A549 (cell line): Measurements from ENCODE around the gene RAB23. TPM values are rescaled to one million over a fixed set of nuclear protein-coding genes. Genes with fewer than 3 reads are reported as not detected.

Experiments
- ATAC-seq, 2 experiments: fragments of 200-7000 bp in 1 of 2; fragments of >200 bp in 1 of 2; cut with Nextera tagmentation in 1 of 2; cut with Tn5 transposase in 1 of 2; 3 replicates each; pipeline versions ENCODE4 v1.8.0 to v1.9.1; 2018 to 2020; ENCODE audit warnings: mild to moderate bottlenecking in 1 of 2, moderate library complexity in 1 of 2
- CTCF ChIA-PET: fragments of 300-600 bp; sonication (Branson Sonifier 250); formaldehyde crosslinking; extraction: SDS; loops from one replicate; lab custom pipeline; 2021; ENCODE audit warnings: antibody characterized with exemption, inconsistent platforms; lab: Yijun Ruan, JAX
- POLR2A ChIA-PET: fragments of 350-600 bp; formaldehyde crosslinking; extraction: SDS; loops from one replicate; lab custom pipeline; 2021; ENCODE audit warnings: antibody characterized with exemption, inconsistent platforms; lab: Yijun Ruan, JAX
- DNase-seq, 2 experiments: peaks; one replicate each; pipeline versions ENCODE4 v3.0.0 to v3.0.0-alpha.2; 2011 to 2016; ENCODE audit warnings: low read depth in 1 of 2, low spot score in 1 of 2
- FAIRE-seq: peaks from 2 replicates; lab custom pipeline; 2011; peaks lifted over from hg19 to GRCh38; lab: Jason Lieb, UNC
- H3K27ac ChIP-seq, 2 experiments: fragments of >200 bp; sonication (Bioruptor Twin); formaldehyde crosslinking; 3 replicates each; pipeline ENCODE4 v1.5.1; 2016 to 2017
- H3K4me1 ChIP-seq: fragments of >200 bp; sonication (Bioruptor Twin); formaldehyde crosslinking; 3 replicates; pipeline ENCODE4 v1.6.1; 2016
- H3K4me2 ChIP-seq: fragments of >200 bp; sonication (Bioruptor Twin); formaldehyde crosslinking; 3 replicates; pipeline ENCODE4 v1.6.1; 2016
- H3K4me3 ChIP-seq: fragments of >200 bp; sonication (Bioruptor Twin); formaldehyde crosslinking; 3 replicates; pipeline ENCODE4 v1.5.1; 2016
- H3K9me3 ChIP-seq: fragments of >200 bp; sonication (Bioruptor Twin); formaldehyde crosslinking; 3 replicates; pipeline ENCODE4 v1.6.1; 2016
- CEBPB ChIP-seq, 2 experiments: fragments of >200 bp in 1 of 2; sonication (Bioruptor Twin) in 1 of 2; formaldehyde crosslinking in 1 of 2; IDR thresholded peaks; 2 replicates each; pipeline ENCODE4 v1.6.1; 2012 to 2016
- FOSL2 ChIP-seq, 2 experiments: fragments of 450-650 bp in 1 of 2; fragments of >200 bp in 1 of 2; sonication (Bioruptor Twin) in 1 of 2; formaldehyde crosslinking; IDR thresholded peaks; 2 replicates each; pipeline versions ENCODE4 v1.5.0 to v1.6.1; 2016 to 2020; ENCODE audit warnings: mild to moderate bottlenecking in 1 of 2, moderate library complexity in 1 of 2
- HES2 ChIP-seq: fragments of >200 bp; sonication (Bioruptor Twin); formaldehyde crosslinking; IDR thresholded peaks from 2 replicates; pipeline ENCODE4 v1.6.1; 2016
- HOXA7 ChIP-seq: fragments of 250-450 bp; sonication (Bioruptor Pico); IDR thresholded peaks from 2 replicates; pipeline ENCODE4 v1.5.0; 2020; ENCODE audit warnings: mild to moderate bottlenecking, moderate library complexity
- JUNB ChIP-seq: fragments of >200 bp; sonication (Bioruptor Twin); formaldehyde crosslinking; IDR thresholded peaks from 2 replicates; pipeline ENCODE4 v1.6.1; 2016
- KDM5A ChIP-seq: fragments of 200-600 bp; sonication (generic); IDR thresholded peaks from 2 replicates; pipeline ENCODE4 v1.6.1; 2016; ENCODE audit warnings: antibody characterized with exemption, mild to moderate bottlenecking
- MAFK ChIP-seq: fragments of 450-650 bp; IDR thresholded peaks from 2 replicates; pipeline ENCODE4 v1.6.1; 2014; ENCODE audit not compliant: partially characterized antibody
- NFE2L2 ChIP-seq: fragments of 150-350 bp; conservative IDR thresholded peaks from 2 replicates; pipeline ENCODE4 v1.6.1; 2014; ENCODE audit warnings: low read length
- POLR2A ChIP-seq: IDR thresholded peaks from 2 replicates; pipeline ENCODE4 v1.6.1; 2012; ENCODE audit warnings: mild to moderate bottlenecking, low read length
- RAD21 ChIP-seq, 2 experiments: fragments of >200 bp in 1 of 2; sonication (Bioruptor Twin) in 1 of 2; formaldehyde crosslinking in 1 of 2; IDR thresholded peaks in 1 of 2; conservative IDR thresholded peaks in 1 of 2; 2 replicates in 1 of 2; 3 replicates in 1 of 2; pipeline ENCODE4 v1.6.1; 2012 to 2018; ENCODE audit warnings: inconsistent platforms in 1 of 2
- SMC3 ChIP-seq: fragments of >200 bp; sonication (Bioruptor Twin); formaldehyde crosslinking; IDR thresholded peaks from 3 replicates; pipeline ENCODE4 v1.6.1; 2018; ENCODE audit warnings: inconsistent platforms
- TFCP2L1 ChIP-seq: fragments of 250-450 bp; sonication (Bioruptor Pico); IDR thresholded peaks from 2 replicates; pipeline ENCODE4 v1.5.0; 2021; ENCODE audit warnings: mild to moderate bottlenecking
- ZFP36 ChIP-seq: fragments of 450-650 bp; IDR thresholded peaks from 2 replicates; pipeline ENCODE4 v1.6.1; 2014; ENCODE audit warnings: borderline replicate concordance; ENCODE audit not compliant: partially characterized antibody
- WGBS: methylation state at CpG from one replicate; pipeline ENCODE4 v1.1.6; 2017; ENCODE audit errors: missing lambda C conversion rate; 5-methylcytosine and 5-hydroxymethylcytosine counted together
- polyA plus RNA-seq, 4 experiments: library from polyadenylated mRNA; depleted of rRNA in 3 of 4; stranded (reverse); fragments of >200 nt; fragmentation: RNase III in 1 of 4; extraction: RNeasy Plus Mini Kit Qiagen cat#74134 plus additional on column Dnase treatment in 1 of 4; gene quantifications; 2 replicates in 3 of 4; 3 replicates in 1 of 4; pipeline ENCODE4 v1.2.3, GENCODE V29; 2011 to 2017
- TF ChIP-seq, protein P1 (sequence below): IDR thresholded peaks from 2 replicates; pipeline ENCODE4 v1.6.1; 2012; ENCODE audit warnings: low read depth, borderline replicate concordance
- TF ChIP-seq, protein P2 (sequence below): IDR thresholded peaks from 2 replicates; pipeline ENCODE4 v1.6.1; 2012
- TF ChIP-seq, protein P3 (sequence below): fragments of 200-600 bp; sonication (generic); IDR thresholded peaks from 2 replicates; pipeline ENCODE4 v1.6.1; 2016; ENCODE audit warnings: antibody characterized with exemption, mild to moderate bottlenecking, moderate library complexity

The RAB23 gene
- polyA plus RNA-seq, 2 of the 4 experiments (the other 2 are of a cell fraction): 8.6 to 21.5 TPM

DNA sequence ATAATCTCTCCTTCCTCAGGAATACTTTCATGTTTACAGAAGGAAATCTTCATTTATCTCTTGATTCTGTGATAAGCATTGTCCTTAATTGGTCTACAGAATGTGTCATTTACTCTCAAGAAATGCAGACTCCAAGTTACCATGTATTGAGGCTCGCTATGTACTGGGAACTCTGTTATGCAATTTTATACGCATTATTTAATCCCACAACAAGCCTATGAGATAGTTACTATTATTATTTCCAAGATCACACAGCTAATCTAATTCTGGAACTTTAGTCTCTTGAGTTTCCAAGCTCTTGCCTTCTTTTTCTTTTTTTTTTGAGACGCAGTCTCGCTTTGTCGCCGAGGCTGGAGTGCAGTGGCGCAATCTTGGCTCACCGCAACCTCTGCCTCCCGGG is 30.0 kb upstream of the RAB23 start:
- H3K9me3 ChIP-seq: no peaks in the 10 kb centered on the region
- no peak overlapping the region for H3K27ac ChIP-seq
- POLR2A ChIA-PET: no interaction called here
- CTCF ChIA-PET: interaction anchor here (0.6 to 3.3 kb wide), 3 partner anchors 62 to 72 kb away, joined by 3 to 10 read pairs (median 4); partner anchors contain the start of gene PRIM2
- FAIRE-seq: no peak
- DNase-seq: no peak
- 96% methylated on average over 9 of the region's 9 CpGs for WGBS
- H3K4me3 ChIP-seq: no peak overlapping the region
- ATAC-seq: no peak
- no peak overlapping the region for H3K4me2 ChIP-seq
- TF ChIP-seq KDM5A: no peak
- TF ChIP-seq, all 56 proteins: peak for 0
- H3K4me1 ChIP-seq: peaks cover 11% of the 10 kb centered on the region; the same call in 1 of the 3 replicates

GRCh38 chr6:57250348-57250747 is 28.2 kb upstream of the RAB23 start:
- ChIA-PET CTCF (no interaction called here), POLR2A (no interaction called here)
- no peak for TF ChIP-seq FOSL2 (IDR thresholded peaks at IDR 0.05)
- no peak for TF ChIP-seq FOSL2 (CRISPR knock-in tag; IDR thresholded peaks at IDR 0.05)
- TF ChIP-seq ZFP36: no peak
- TF ChIP-seq MAFK: no peak
- TF ChIP-seq HOXA7 (CRISPR knock-in tag): no peak
- TF ChIP-seq, protein P1, sequence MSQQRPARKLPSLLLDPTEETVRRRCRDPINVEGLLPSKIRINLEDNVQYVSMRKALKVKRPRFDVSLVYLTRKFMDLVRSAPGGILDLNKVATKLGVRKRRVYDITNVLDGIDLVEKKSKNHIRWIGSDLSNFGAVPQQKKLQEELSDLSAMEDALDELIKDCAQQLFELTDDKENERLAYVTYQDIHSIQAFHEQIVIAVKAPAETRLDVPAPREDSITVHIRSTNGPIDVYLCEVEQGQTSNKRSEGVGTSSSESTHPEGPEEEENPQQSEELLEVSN: no peak
- no peak overlapping the region for H3K27ac ChIP-seq
- ATAC-seq: no peak
- no peak overlapping the region for H3K4me2 ChIP-seq
- DNase-seq: no peak
- no peak overlapping the region for H3K4me3 ChIP-seq
- no peaks in the 10 kb centered on the region for H3K9me3 ChIP-seq
- WGBS: 76% methylated on average over 4 of the region's 4 CpGs
- peaks cover 11% of the 10 kb centered on the region; the same call in 1 of the 3 replicates for H3K4me1 ChIP-seq
- no peak for FAIRE-seq

DNA sequence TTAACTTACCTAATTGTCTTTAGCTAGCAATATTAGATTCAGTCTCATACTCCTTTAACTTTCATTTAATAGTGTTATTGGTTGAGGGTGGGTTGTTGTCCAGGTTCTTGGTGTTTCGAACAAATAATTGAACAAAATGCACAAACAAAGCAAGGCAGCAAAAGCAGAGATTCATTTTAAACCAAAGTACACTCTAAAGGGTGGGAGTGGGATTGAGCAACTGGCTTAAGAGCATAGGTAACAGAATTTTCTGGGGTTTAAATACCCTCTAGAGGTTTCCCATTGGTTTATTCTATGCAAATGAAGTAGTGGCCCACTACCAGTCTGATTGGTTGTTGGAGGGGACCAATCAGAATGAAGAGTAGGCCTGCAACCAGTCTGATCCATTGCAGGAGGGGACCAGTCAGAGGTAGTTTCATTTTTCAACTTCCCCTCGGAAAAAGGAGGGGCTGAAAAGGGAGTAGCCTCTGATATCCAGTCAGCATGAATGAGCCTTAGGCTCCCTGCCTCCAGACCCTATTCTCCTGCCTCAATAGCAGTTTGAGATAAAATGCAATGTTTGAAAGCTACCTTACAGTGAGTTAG is 26.3 kb upstream of the RAB23 start:
- DNase-seq: peak in 1 of 2 experiments; percentile 17
- WGBS: 71% methylated on average over 2 of the region's 2 CpGs
- peaks cover 11% of the 10 kb centered on the region; the same call in 2 of the 3 replicates for H3K4me1 ChIP-seq
- no peak overlapping the region for H3K4me3 ChIP-seq
- H3K9me3 ChIP-seq: no peaks in the 10 kb centered on the region
- CTCF ChIA-PET: interaction anchor here (1.2 kb wide), 1 partner anchor 19 kb away, joined by 3 read pairs; no protein-coding TSS in a partner anchor
- TF ChIP-seq NFE2L2 (no peak), JUNB (no peak), CEBPB (IDR thresholded peaks at IDR 0.05) (no peak), TFCP2L1 (CRISPR knock-in tag) (no peak), POLR2A (no peak), HES2 (no peak), RAD21 (conservative IDR thresholded peaks at IDR 0.05 in 1 of 2, IDR thresholded peaks at IDR 0.05 in 1 of 2) (no peak), SMC3 (no peak)
- TF ChIP-seq, protein P2, sequence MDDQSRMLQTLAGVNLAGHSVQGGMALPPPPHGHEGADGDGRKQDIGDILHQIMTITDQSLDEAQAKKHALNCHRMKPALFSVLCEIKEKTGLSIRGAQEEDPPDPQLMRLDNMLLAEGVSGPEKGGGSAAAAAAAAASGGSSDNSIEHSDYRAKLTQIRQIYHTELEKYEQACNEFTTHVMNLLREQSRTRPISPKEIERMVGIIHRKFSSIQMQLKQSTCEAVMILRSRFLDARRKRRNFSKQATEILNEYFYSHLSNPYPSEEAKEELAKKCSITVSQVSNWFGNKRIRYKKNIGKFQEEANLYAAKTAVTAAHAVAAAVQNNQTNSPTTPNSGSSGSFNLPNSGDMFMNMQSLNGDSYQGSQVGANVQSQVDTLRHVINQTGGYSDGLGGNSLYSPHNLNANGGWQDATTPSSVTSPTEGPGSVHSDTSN: no peak
- TF ChIP-seq, protein P3, sequence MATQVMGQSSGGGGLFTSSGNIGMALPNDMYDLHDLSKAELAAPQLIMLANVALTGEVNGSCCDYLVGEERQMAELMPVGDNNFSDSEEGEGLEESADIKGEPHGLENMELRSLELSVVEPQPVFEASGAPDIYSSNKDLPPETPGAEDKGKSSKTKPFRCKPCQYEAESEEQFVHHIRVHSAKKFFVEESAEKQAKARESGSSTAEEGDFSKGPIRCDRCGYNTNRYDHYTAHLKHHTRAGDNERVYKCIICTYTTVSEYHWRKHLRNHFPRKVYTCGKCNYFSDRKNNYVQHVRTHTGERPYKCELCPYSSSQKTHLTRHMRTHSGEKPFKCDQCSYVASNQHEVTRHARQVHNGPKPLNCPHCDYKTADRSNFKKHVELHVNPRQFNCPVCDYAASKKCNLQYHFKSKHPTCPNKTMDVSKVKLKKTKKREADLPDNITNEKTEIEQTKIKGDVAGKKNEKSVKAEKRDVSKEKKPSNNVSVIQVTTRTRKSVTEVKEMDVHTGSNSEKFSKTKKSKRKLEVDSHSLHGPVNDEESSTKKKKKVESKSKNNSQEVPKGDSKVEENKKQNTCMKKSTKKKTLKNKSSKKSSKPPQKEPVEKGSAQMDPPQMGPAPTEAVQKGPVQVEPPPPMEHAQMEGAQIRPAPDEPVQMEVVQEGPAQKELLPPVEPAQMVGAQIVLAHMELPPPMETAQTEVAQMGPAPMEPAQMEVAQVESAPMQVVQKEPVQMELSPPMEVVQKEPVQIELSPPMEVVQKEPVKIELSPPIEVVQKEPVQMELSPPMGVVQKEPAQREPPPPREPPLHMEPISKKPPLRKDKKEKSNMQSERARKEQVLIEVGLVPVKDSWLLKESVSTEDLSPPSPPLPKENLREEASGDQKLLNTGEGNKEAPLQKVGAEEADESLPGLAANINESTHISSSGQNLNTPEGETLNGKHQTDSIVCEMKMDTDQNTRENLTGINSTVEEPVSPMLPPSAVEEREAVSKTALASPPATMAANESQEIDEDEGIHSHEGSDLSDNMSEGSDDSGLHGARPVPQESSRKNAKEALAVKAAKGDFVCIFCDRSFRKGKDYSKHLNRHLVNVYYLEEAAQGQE: no peak
- TF ChIP-seq, all 56 proteins: peak for 0
- no peak overlapping the region for H3K27ac ChIP-seq
- POLR2A ChIA-PET: no interaction called here
- no peak overlapping the region for H3K4me2 ChIP-seq
- ATAC-seq (no peak), FAIRE-seq (no peak)
